ENCODE data around the gene MYL2.
A peak's percentile ranks its signal among the peaks of the same experiment; 100 is the strongest.

Gene MYL2

GRCh38 chr12:110922652-110923051 lies 2.3 kb upstream of the MYL2 start:
- DNase-seq (ENCODE audit: low spot score), result no peak
- ChIA-PET CTCF (interaction anchor here (1.2 kb wide), 1 partner anchor 15 kb away, joined by 3 read pairs; no protein-coding TSS in a partner anchor), POLR2A (ENCODE audit: low non-redundant PET) (no interaction called here)
- TF ChIP-seq CTCF (conservative IDR thresholded peaks at IDR 0.05; ENCODE audit: low read depth), result no peak
- H3K27ac ChIP-seq, result no peak overlapping the region

GRCh38 chr12:110921262-110921661 lies 883 bp upstream of the MYL2 start:
- H3K27ac ChIP-seq, result peak overlapping the region; percentile 15; the same call in 1 of the 2 replicates
- TF ChIP-seq CTCF (conservative IDR thresholded peaks at IDR 0.05; ENCODE audit: low read depth), result no peak
- peak; percentile 22 for DNase-seq (ENCODE audit: low spot score)
- CTCF ChIA-PET, result no interaction called here
- POLR2A ChIA-PET (ENCODE audit: low non-redundant PET), result no interaction called here

GRCh38 chr12:110919720-110920119 lies 659 bp downstream of the MYL2 start:
- no peak overlapping the region for H3K27ac ChIP-seq

GRCh38 chr12:110917961-110918360 lies 2.4 kb downstream of the MYL2 start:
- DNase-seq (ENCODE audit: low spot score), result peak; percentile 72
- CTCF ChIA-PET, result interaction anchor here (0.9 kb wide), 2 partner anchors 30 to 318 kb away, joined by 3 read pairs; no protein-coding TSS in a partner anchor
- no peak for TF ChIP-seq CTCF (conservative IDR thresholded peaks at IDR 0.05; ENCODE audit: low read depth)
- POLR2A ChIA-PET (ENCODE audit: low non-redundant PET), result no interaction called here
- peak overlapping the region; percentile 94 for H3K27ac ChIP-seq

More at GRCh38 chr12:110919720-110920119, 659 bp downstream of the MYL2 start:
- no peak for DNase-seq (ENCODE audit: low spot score)
- ChIA-PET POLR2A (ENCODE audit: low non-redundant PET) (no interaction called here), CTCF (no interaction called here)
- no peak for TF ChIP-seq CTCF (conservative IDR thresholded peaks at IDR 0.05; ENCODE audit: low read depth)

- peak overlapping the region; percentile 94 for H3K27ac ChIP-seq
- CTCF ChIA-PET, result interaction anchor here (0.6 to 0.9 kb wide), 3 partner anchors 29 to 317 kb away, joined by 3 to 6 read pairs (median 3); no protein-coding TSS in a partner anchor
- TF ChIP-seq CTCF (conservative IDR thresholded peaks at IDR 0.05; ENCODE audit: low read depth), result no peak
- peak; percentile 88 for DNase-seq (ENCODE audit: low spot score)
- POLR2A ChIA-PET (ENCODE audit: low non-redundant PET), result no interaction called here
Observed at GRCh38 chr12:110917467-110917866, 2.9 kb downstream of the MYL2 start.

- peak overlapping the region; percentile 94 for H3K27ac ChIP-seq
- ChIA-PET CTCF (interaction anchor here (0.6 to 0.7 kb wide), 2 partner anchors 107 to 274 kb away, joined by 3 to 5 read pairs; no protein-coding TSS in a partner anchor), POLR2A (ENCODE audit: low non-redundant PET) (no interaction called here)
- DNase-seq (ENCODE audit: low spot score), result no peak
- TF ChIP-seq CTCF (conservative IDR thresholded peaks at IDR 0.05; ENCODE audit: low read depth), result no peak
Observed at GRCh38 chr12:110916295-110916875, 4.0 kb downstream of the MYL2 start.

Measured in RWPE1 (cell line).